Gastroesophageal sphincter (tissue), 4 donors: ENCODE data around the gene PRKG2. TPM values are rescaled to one million over a fixed set of nuclear protein-coding genes. Genes with fewer than 3 reads are reported as not detected.

Source experiments
- ATAC-seq: fragments of 150-250 bp; one replicate; pipeline ENCODE4 v1.9.1; 2016; ENCODE audit warnings: mild to moderate bottlenecking, moderate library complexity
- H3K27ac ChIP-seq, 4 donors: fragments of 200-600 bp; sonication (generic) in 3 of 4; 1 replicate in 3 of 4; 2 replicates in 1 of 4; pipeline ENCODE4 v1.5.1; 2016 to 2019
- H3K27me3 ChIP-seq: fragments of 200-600 bp; sonication (generic); one replicate; pipeline ENCODE4 v1.5.1; 2019
- H3K36me3 ChIP-seq, 2 donors: fragments of 200-600 bp; sonication (generic); one replicate each; pipeline ENCODE4 v1.5.1; 2019; ENCODE audit warnings: control low read depth in 1 of 2
- H3K4me1 ChIP-seq, 3 donors: fragments of 200-600 bp; sonication (generic); 1 replicate in 2 of 3; 2 replicates in 1 of 3; pipeline ENCODE4 v1.5.1; 2016 to 2019; ENCODE audit warnings: control low read depth in 2 of 3
- H3K4me3 ChIP-seq, 2 donors: fragments of 200-600 bp; sonication (generic); one replicate each; pipeline ENCODE4 v1.5.1; 2019; ENCODE audit warnings: mild to moderate bottlenecking in 1 of 2, moderate library complexity in 1 of 2
- H3K9me3 ChIP-seq, 3 donors: fragments of 200-600 bp; sonication (generic); one replicate each; pipeline ENCODE4 v1.5.1; 2017 to 2019; ENCODE audit warnings: control low read depth in 2 of 3
- EP300 ChIP-seq: sonication (generic); formaldehyde crosslinking; IDR thresholded peaks from one replicate; pipeline ENCODE4 v1.6.1; 2017; ENCODE audit warnings: antibody characterized with exemption, mild to moderate bottlenecking
- POLR2A ChIP-seq, 2 donors: fragments of 450-650 bp; IDR thresholded peaks; one replicate each; pipeline ENCODE4 v1.6.1; 2017; ENCODE audit warnings: antibody characterized with exemption in 2 of 2, mild to moderate bottlenecking in 2 of 2, moderate library complexity in 1 of 2
- POLR2AphosphoS5 ChIP-seq: sonication (generic); formaldehyde crosslinking; IDR thresholded peaks from one replicate; pipeline ENCODE4 v1.6.1; 2017; ENCODE audit warnings: antibody characterized with exemption
- WGBS, 2 donors: methylation state at CpG; one replicate each; pipeline ENCODE4 v1.1.5; 2018; ENCODE audit warnings: low coverage in 1 of 2; 5-methylcytosine and 5-hydroxymethylcytosine counted together
- total RNA-seq, 4 donors: library from RNA; depleted of rRNA; stranded (reverse); fragments of >200 nt; gene quantifications; one replicate each; pipeline ENCODE4 v1.1.0, GENCODE V29; 2016
- TF ChIP-seq, protein P1 (sequence below), 4 experiments: fragments of 200-600 bp in 2 of 4; fragments of 450-650 bp in 2 of 4; sonication (generic) in 1 of 4; IDR thresholded peaks; one replicate each; pipeline ENCODE4 v1.5.1; 2017 to 2019; ENCODE audit warnings: antibody characterized with exemption in 4 of 4, mild to moderate bottlenecking in 2 of 4, moderate library complexity in 2 of 4

Gene PRKG2, protein sequence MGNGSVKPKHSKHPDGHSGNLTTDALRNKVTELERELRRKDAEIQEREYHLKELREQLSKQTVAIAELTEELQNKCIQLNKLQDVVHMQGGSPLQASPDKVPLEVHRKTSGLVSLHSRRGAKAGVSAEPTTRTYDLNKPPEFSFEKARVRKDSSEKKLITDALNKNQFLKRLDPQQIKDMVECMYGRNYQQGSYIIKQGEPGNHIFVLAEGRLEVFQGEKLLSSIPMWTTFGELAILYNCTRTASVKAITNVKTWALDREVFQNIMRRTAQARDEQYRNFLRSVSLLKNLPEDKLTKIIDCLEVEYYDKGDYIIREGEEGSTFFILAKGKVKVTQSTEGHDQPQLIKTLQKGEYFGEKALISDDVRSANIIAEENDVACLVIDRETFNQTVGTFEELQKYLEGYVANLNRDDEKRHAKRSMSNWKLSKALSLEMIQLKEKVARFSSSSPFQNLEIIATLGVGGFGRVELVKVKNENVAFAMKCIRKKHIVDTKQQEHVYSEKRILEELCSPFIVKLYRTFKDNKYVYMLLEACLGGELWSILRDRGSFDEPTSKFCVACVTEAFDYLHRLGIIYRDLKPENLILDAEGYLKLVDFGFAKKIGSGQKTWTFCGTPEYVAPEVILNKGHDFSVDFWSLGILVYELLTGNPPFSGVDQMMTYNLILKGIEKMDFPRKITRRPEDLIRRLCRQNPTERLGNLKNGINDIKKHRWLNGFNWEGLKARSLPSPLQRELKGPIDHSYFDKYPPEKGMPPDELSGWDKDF
- 10 to 100 TPM in 3 of 4 donors, 1 to 10 TPM in 1; 3.9 to 24.9 (median 13.6) TPM for total RNA-seq

DNA sequence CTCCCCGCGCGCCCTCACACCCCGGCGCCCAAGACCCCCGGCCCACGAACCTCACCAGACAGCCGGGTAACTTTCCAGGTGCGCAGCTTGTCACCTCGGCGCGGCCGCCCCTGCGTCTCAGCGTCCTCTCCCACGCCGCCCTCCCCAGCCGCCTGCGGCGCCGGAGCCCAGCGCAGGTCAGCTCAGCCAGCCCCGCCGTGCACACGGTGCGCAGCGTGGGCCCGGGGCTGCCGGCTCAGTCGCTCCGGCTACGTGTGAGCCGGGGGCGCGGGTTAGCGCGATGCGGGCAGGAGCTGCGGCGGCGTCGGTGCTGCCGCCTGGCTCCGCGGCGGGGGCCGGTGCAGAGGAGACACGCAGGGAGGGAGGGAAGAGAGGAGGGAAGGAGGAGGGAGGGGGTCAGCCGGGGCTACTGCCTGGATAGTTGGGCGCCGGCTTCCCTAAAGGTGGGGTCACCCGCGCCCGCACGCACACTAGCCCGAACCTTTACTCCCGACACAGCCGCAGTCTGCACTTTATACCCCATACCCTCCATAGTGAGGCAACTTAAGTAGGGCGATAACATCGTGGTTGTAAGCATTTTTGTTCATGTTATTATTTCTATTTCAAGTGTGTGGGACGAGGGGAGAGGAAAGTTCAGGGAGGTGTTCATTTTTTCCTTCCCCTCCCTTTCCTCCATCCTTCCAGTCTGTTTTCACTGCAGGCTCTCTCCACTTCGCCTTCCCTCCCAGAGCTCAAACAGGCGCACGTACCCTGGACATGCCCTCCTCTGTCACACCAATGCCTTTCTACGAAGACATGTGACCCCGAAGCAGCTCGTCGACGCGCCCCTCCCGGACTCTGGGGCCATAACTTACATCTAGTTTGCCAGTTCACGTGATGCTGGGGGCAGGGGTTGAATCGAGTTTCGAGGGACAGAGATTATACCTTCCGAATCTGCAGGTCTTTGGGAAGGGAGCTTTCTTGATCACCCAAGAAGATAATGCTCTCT lies at the start of gene PRKG2:
TSS of gene PRKG2 (minus strand) at position 342 of the 988 bp plus-strand sequence. CDS start 10,175 bp downstream, outside the sequence.
- peaks cover 5% of the 10 kb centered on the region for H3K27me3 ChIP-seq

GRCh38 chr4:81260443-81261101 lies 45.5 kb upstream of the PRKG2 start:
- H3K27ac ChIP-seq: no peak overlapping the region
- 83% methylated on average over 7 to 10 of the region's 10 CpGs for WGBS, 2 donors
- H3K9me3 ChIP-seq: no peaks in the 10 kb centered on the region
- H3K4me1 ChIP-seq: no peaks in the 10 kb centered on the region
- no peaks in the 10 kb centered on the region for H3K27me3 ChIP-seq
- TF ChIP-seq POLR2AphosphoS5: no peak
- TF ChIP-seq EP300: no peak
- TF ChIP-seq, protein P1, sequence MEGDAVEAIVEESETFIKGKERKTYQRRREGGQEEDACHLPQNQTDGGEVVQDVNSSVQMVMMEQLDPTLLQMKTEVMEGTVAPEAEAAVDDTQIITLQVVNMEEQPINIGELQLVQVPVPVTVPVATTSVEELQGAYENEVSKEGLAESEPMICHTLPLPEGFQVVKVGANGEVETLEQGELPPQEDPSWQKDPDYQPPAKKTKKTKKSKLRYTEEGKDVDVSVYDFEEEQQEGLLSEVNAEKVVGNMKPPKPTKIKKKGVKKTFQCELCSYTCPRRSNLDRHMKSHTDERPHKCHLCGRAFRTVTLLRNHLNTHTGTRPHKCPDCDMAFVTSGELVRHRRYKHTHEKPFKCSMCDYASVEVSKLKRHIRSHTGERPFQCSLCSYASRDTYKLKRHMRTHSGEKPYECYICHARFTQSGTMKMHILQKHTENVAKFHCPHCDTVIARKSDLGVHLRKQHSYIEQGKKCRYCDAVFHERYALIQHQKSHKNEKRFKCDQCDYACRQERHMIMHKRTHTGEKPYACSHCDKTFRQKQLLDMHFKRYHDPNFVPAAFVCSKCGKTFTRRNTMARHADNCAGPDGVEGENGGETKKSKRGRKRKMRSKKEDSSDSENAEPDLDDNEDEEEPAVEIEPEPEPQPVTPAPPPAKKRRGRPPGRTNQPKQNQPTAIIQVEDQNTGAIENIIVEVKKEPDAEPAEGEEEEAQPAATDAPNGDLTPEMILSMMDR (IDR thresholded peaks at IDR 0.05): peak; percentile 18 to 60 (median 23)
- no peaks in the 10 kb centered on the region for H3K36me3 ChIP-seq
- no peak for ATAC-seq
- no peak overlapping the region for H3K4me3 ChIP-seq

More for the DNA sequence above, at the start of gene PRKG2:
- no peaks in the 10 kb centered on the region for H3K36me3 ChIP-seq
- peak; percentile 64 for ATAC-seq
- peaks cover 0 to 34% (median 4%) of the 10 kb centered on the region in 3 donors for H3K4me1 ChIP-seq
- 3% methylated on average over 17 to 18 of the region's 75 CpGs for WGBS, 2 donors
- H3K4me3 ChIP-seq: peak within 1 kb of the TSS; percentile 76
- TF ChIP-seq, protein P1 (IDR thresholded peaks at IDR 0.05): peak in 1 of 4 experiments; percentile 46
- TF ChIP-seq POLR2A (IDR thresholded peaks at IDR 0.05) (peak in 1 of 2 donors; percentile 28), EP300 (no peak), POLR2AphosphoS5 (no peak)
- H3K27ac ChIP-seq: peak within 1 kb of the TSS; percentile 68 to 91 (median 88)
- H3K9me3 ChIP-seq: no peaks in the 10 kb centered on the region

DNA sequence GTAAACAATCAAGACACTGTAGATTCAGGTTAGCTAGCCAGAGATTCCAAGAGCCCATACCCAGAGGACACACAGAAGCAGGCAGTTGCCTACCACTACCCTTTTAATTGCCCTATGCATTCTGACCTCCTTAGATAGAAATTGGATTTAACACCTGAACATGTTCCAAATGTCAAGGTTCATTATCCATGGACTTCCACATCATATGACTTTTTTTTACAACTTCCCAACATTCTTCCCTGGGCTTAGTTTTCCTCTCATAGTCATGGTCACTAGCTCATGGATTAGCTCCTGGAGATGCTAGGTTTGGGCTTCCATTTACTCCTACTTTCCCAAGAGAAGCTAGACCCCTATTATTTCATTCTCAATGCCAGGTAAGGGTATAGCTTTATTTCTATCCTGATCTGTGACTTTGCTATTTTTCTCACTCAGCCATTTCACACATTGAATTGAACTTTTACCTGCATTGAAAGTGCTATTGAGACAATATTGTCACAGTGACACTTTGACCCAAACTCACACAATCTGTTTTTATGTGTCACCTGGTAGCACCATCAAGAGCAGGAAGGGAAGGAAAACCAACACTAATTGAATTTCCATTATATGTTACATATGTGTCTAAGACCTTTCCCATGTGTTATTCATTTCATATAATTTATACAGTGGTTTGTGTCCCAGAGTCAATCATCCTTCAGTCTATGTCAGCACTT lies 44.0 kb upstream of the PRKG2 start:
- no peak overlapping the region for H3K27ac ChIP-seq
- no peak for TF ChIP-seq POLR2AphosphoS5
- no peak for TF ChIP-seq EP300
- no peak for TF ChIP-seq POLR2A (IDR thresholded peaks at IDR 0.05)
- TF ChIP-seq, protein P1 (IDR thresholded peaks at IDR 0.05): no peak

GRCh38 chr4:81257816-81258215 lies 42.8 kb upstream of the PRKG2 start:
- no peak overlapping the region for H3K4me3 ChIP-seq
- H3K27ac ChIP-seq: no peak overlapping the region
- TF ChIP-seq POLR2A (IDR thresholded peaks at IDR 0.05): no peak
- no peak for TF ChIP-seq EP300
- TF ChIP-seq POLR2AphosphoS5: no peak
- TF ChIP-seq, protein P1 (IDR thresholded peaks at IDR 0.05): no peak
- no peaks in the 10 kb centered on the region for H3K36me3 ChIP-seq
- no peaks in the 10 kb centered on the region for H3K27me3 ChIP-seq
- H3K4me1 ChIP-seq: no peaks in the 10 kb centered on the region
- ATAC-seq: no peak
- no peaks in the 10 kb centered on the region for H3K9me3 ChIP-seq
- WGBS, 2 donors: 86 to 100% methylated on average over 3 of the region's 3 CpGs

More for the DNA sequence above, 44.0 kb upstream of the PRKG2 start:
- H3K36me3 ChIP-seq: no peaks in the 10 kb centered on the region
- no peak overlapping the region for H3K4me3 ChIP-seq
- ATAC-seq: no peak
- no peaks in the 10 kb centered on the region for H3K9me3 ChIP-seq
- no peaks in the 10 kb centered on the region for H3K27me3 ChIP-seq
- H3K4me1 ChIP-seq: no peaks in the 10 kb centered on the region
